C4-2B (cell line): Measurements from ENCODE around the gene REEP1.
"Not testable (repeated sequence)": the region's sequence is repeated elsewhere in the genome, so short reads cannot be mapped to it uniquely, and the experiment has no call there.

Experiments used
- H3K27ac ChIP-seq: fragments of 450-650 bp; 2 replicates; pipeline ENCODE4 v1.5.1; 2017
- ZFX ChIP-seq: fragments of 450-650 bp; IDR thresholded peaks from 2 replicates; pipeline ENCODE4 v1.6.1; 2017
- TF ChIP-seq, protein P1 (sequence below): fragments of 450-650 bp; conservative IDR thresholded peaks from 2 replicates; pipeline ENCODE4 v1.5.1; 2017; ENCODE audit warnings: mild to moderate bottlenecking

Gene REEP1

DNA sequence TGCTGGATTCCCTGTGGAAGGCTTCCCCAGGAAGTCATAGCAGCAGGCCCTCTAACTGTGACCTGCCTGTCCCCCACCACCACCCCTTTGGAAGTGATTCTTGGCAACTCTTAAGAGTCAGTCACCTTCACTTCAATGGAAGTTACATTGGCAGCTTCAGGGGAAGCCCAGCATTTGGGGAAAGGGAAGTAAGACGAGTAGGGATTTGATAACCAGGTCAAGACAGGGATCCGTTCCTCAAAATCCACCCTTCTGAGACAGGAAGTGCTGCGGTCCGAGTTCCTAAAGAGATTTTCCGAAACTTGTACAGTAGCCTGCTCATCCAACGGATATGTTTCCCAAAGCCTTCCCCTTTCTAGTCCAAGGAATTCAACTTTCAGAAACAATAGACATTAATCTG, 84.0 kb downstream of the REEP1 start:
- no peak overlapping the region for H3K27ac ChIP-seq
- TF ChIP-seq, protein P1, sequence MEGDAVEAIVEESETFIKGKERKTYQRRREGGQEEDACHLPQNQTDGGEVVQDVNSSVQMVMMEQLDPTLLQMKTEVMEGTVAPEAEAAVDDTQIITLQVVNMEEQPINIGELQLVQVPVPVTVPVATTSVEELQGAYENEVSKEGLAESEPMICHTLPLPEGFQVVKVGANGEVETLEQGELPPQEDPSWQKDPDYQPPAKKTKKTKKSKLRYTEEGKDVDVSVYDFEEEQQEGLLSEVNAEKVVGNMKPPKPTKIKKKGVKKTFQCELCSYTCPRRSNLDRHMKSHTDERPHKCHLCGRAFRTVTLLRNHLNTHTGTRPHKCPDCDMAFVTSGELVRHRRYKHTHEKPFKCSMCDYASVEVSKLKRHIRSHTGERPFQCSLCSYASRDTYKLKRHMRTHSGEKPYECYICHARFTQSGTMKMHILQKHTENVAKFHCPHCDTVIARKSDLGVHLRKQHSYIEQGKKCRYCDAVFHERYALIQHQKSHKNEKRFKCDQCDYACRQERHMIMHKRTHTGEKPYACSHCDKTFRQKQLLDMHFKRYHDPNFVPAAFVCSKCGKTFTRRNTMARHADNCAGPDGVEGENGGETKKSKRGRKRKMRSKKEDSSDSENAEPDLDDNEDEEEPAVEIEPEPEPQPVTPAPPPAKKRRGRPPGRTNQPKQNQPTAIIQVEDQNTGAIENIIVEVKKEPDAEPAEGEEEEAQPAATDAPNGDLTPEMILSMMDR: no peak
- TF ChIP-seq ZFX: no peak

DNA sequence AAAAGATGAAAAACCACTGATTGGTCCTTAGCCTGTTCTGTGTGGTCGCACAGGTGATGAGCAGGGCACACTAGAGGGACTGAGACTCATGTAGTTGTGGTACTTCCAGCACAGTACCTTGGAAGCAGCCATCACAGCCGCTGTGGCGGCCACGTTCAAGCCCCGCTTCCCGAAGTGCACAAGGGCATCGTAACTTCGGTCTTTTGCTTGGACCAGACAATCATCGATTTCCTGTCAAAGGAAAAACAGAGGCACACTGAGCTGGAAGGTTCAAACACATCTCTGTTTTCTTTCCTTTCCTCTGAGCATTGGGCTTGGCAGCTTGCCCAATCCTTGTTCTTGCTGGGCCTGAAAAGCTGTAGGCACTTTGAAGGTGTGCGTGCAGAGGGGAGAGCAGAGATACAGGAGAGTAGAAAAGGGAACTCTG, 85.6 kb downstream of the REEP1 start:
- TF ChIP-seq ZFX: no peak
- TF ChIP-seq, protein P1: no peak
- H3K27ac ChIP-seq: no peak overlapping the region

DNA sequence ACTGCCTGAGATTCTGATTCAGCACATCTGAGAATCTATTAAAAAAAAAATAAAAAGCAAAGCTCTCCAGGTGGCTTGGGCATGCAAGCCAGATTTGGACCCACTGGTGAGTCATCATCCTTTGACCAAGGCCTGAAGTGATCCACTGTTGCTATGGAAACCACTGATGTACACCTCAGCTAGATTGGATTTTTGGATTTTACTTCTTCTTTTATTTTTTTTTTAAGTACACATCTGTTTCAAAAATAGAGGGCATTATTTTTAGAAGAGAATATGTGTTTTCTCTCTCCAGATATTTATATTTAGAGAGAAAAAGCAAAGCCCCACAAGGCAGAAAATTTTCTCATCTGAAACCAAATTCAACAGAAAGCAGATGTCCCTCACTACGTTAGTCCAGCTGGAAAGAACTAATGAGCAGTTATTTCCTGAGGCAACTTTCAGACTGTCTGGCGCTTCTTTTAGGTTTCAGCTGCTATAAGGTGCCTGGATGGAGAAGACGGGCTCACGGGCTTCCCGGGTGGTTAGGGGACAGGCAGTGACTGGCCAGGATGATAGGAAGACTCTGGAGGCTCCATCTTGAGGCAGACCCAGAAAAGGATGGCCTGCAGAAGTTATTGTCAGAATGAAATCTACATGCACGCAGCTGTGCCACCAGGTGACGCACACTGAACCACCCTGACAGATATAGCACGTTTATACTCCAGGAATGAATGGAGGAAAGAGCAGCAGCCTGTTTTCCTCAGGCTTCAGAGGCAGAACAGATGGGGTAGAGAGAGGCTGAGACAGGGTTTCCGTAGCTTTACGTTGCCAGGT, 87.6 kb downstream of the REEP1 start:
- no peak overlapping the region for H3K27ac ChIP-seq
- TF ChIP-seq, protein P1: no peak
- TF ChIP-seq ZFX: no peak

DNA sequence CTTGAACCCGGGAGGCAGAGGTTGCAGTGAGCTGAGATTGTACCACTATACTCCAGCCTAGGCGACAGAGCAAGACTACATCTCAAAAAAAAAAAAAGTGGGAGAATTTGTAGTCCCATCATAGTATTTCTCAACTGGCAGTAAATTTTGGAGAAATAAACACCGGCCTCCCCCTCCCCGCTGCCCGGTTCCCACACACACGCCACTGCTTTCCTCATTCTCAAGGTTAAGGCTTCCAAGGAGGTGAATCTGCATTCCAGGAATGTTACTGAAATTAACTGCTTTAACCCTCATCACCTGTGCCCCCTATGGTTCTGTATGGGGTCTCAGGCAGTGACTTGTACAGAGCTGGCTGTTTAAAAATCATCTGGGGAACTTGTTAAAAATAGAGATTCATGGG, 88.2 kb downstream of the REEP1 start:
- H3K27ac ChIP-seq: no peak overlapping the region
- TF ChIP-seq, protein P1: no peak
- TF ChIP-seq ZFX: no peak

DNA sequence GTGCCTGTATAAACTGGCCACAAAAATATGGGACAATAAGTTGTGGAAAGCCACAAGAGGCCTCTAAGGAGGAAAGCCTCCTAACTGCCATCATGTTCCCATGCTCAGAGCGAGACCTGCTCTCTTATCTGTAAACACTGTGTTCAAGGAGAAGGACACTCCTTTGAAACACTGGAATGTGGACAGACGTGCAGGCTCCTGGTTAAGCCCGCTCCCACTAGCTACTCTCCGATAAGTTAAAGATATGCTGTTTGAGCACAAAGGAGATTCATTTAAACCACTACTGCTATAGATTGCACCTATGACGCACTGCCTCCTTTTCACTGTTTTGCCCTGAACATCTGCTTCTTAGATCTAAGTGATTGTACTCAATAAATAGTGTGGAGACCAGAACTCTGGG, 92.2 kb downstream of the REEP1 start:
- H3K27ac ChIP-seq: not testable (repeated sequence)

DNA sequence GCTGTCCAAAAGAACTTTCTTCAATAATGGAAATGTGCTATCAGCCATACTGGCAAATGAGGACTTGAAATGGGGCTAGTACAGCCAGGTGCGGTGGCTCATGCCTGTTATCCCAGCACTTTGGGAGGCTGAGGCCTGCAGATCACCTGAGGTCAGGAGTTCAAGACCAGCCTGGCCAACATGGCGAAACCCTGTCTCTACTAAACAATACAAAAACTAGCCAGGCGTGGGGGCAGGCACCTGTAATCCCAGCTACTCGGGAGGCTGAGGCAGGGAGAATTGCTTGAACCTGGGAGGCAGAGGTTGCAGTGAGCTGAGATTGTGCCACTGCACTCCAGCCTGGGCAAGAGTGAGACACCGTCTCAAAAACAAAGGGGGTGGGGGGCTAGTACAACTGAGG, 92.6 kb downstream of the REEP1 start:
- H3K27ac ChIP-seq: not testable (repeated sequence)

DNA sequence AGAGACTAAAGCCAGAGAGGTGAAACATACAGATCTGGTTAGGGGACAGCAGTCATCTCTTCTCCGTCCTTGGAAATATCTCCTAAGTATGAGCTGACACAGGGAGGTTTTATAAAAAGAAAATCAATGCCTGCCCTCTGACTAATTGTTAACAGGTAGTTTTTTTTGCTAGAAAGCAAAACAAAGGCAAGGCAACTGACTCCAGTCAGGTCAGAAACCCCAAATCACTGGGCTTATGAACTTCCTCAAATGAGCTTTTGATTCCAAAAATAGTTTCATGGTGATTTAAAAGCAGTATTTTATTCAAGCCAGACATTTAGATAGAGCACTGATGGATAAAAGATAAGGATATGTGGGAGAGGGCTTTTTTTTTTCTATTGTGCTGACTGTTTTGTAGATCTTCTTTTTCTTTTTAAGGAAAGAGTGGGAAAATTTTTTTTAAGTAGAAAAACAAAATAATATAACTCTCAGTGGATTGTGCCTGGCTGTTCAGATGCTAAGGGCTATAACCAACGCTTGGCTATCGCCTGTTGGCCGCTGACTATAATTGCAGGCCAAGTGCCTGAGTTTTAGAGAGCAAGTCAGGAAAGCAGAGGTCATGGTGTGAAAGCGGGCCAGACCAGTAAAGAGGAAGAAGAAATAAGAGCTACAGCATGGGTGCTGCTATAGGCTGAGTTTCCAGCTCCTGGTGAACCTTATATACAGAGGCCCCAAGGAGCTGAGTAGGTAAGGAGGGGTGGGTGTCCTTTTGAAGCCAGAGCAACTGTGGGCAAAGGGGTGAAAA, 93.3 kb downstream of the REEP1 start:
- H3K27ac ChIP-seq: no peak overlapping the region
- TF ChIP-seq, protein P1: no peak
- no peak for TF ChIP-seq ZFX

DNA sequence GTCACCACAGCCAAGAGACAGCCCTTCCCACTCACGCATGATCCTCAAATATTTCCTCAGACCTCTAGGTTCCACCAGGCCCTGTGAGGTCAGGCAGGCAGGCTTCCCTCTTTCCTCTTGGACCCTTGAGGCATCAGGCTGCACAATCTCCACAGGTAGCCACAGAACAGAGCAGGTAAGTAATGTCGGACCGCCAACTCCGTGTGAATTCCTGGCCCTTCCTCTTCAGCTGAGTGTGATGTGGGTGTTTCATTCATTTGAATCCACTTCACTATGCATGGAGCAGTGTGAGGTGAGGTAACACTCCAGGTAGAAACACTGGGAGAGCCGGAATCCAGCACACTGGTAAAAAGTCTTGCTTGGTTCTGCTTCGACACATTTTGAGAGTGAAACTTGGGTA, 94.2 kb downstream of the REEP1 start:
- TF ChIP-seq, protein P1: no peak
- no peak for TF ChIP-seq ZFX
- H3K27ac ChIP-seq: no peak overlapping the region
